Femur (tissue), 1 donor: ENCODE measurements around the gene LRTM2.
A peak's percentile ranks its signal among the peaks of the same experiment; 100 is the strongest.

Experiments
- DNase-seq: peaks from one replicate; pipeline ENCODE4 v3.0.0-alpha.2; 2017

The LRTM2 gene

DNA sequence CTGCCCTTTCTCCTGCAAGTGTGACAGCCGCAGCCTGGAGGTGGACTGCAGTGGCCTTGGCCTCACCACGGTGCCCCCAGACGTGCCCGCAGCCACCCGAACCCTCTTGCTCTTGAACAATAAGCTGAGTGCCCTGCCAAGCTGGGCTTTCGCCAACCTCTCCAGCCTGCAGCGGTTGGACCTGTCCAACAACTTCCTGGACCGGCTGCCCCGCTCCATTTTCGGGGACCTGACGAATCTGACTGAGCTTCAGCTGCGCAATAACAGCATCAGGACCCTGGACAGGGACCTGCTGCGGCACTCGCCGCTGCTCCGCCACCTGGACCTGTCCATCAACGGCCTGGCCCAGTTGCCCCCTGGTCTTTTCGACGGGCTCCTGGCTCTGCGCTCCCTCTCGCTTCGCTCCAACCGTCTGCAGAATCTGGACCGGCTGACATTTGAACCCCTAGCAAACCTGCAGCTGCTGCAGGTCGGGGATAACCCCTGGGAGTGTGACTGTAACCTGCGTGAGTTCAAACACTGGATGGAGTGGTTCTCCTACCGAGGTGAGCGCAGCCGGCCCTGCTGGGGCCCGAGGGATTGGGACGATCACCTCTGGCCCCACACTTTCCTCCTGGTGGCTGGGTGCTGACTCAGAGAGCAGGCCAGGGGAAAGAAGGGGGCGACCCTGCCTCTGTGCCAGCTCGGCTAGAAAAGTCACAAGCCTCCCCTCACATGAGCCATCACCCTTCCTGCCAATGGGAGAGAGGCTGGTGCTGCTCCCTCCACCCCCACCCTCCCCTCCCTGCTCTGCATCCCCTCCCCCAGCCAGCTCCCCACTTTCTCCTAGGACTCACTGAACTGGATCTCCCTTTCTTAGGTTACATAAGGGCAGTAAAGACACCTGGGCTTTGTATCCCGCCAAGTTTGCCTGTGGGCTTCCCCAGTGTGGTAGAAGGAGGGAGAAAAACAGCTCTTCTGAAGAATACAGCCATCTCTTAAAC, 10.9 kb downstream of the LRTM2 start:
- DNase-seq: peak; percentile 85

GRCh38 chr12:1832801-1833595, 12.6 kb downstream of the LRTM2 start:
- no peak for DNase-seq

DNA sequence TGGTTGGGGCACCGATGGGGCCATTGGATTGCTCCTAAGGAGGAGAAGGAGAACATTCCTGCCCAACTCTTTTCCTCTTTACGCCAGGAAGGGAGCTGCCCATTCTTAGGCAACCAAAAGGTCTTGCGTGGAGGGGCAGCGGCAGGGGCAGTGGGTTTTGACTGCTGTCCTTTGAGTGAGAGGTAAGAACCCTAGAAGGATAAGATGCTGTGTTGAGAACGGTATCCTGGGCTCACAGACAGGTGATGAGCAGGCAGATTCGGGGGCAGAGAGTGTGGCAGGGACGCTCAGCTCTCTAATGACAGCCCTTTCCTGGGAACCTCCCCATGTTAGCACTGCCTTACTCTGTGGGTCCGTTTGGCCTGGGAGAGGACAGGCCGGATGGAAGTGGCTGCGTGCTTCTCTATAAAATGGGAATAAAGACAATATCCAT, 13.2 kb downstream of the LRTM2 start:
- no peak for DNase-seq

DNA sequence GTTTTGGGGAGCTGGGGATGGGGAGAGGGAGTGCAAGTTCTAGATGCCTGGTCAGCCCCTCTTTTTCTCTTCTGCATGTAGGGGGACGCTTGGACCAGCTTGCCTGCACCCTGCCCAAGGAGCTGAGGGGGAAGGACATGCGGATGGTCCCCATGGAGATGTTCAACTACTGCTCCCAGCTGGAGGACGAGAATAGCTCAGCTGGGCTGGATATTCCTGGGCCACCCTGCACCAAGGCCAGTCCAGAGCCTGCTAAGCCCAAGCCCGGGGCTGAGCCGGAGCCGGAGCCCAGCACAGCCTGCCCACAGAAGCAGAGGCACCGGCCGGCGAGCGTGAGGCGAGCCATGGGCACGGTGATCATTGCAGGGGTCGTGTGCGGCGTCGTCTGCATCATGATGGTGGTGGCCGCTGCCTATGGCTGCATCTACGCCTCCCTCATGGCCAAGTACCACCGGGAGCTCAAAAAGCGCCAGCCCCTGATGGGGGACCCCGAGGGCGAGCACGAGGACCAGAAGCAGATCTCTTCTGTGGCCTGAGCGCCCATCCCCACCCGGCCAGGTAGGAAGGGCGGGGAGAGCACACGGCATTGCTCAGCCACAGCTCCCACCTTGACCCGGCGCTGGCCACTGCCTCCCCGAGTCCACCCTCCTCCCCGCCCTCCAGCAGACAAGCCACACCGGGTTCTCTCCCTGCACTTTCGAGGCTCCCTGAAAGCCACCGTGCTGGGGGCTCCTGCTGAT, 14.0 kb downstream of the LRTM2 start:
- DNase-seq: no peak

DNA sequence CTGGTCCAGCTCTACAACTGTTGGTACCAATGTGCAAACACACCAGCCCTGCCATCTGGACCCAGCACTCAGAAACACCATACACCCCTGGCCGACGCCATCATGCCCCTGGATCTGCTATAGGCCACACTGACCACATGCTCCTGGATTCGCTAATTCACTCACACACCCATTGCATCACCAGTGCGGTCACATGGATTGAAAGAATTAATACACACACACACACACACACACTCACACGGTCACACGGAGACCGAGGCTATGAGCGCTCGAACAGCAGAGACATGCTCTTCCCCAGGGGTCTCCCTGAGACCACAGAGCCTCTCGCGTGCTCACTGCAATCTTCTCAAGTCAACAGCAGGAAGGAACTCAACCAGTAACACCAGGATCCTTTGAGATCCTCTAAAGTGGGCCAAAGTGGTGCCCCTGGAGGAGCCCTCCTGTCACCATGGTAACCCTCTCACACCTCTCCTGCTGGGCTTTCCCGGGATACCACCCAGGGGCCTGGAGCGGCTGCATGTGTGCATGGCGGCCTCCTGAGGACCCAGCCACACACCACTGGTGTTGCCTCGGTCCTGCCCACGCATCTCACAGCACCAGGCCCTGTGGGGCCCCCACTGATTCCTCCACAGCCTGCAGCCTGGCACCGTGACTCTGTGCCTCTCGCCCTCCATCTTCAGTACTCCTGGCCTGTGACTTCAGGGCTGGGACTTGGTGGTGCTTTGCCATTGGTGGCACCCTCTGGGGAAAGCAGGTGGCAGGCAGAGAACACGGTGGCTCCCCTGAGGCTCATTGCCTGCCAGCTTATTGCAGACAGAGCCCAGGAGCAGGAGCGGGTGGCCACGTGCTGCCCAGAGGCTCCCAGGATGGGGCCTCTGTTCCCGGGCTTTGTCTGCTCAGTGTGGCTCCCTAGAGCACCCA, 15.1 kb downstream of the LRTM2 start:
- DNase-seq: no peak

GRCh38 chr12:1836241-1836803, 16.0 kb downstream of the LRTM2 start:
- DNase-seq: no peak

DNA sequence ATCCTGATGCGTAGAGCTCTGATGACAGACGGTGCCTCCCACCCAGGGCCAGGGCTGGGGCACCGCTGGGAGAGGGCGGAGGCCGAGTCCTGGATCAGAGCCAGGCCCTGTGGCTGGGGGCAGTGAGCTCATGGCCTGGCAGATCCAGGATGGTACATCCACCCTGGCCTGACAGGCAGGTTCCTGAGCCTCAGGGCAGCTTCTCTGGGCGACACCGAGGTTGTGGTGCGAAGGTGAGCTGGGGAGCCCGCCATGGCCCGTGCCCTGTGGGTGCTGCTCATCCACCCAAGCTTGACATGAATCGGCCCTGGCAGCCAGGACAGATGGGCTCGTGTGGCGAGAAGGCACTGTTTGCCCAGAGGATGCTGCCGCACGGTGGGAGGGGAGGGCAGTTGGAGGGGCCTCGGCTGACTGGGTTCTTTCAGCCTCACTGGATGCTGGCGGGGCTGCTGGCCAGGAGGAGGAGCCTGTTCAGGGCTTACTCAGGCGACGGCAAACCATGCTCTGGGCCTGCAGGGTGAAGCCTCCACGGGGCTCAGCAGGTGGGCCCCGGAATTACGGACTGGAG, 16.6 kb downstream of the LRTM2 start:
- DNase-seq: no peak

- no peak for DNase-seq
Measured at GRCh38 chr12:1837541-1838204, 17.3 kb downstream of the LRTM2 start.

GRCh38 chr12:1838205-1838993, 18.0 kb downstream of the LRTM2 start:
- DNase-seq: no peak

GRCh38 chr12:1838994-1839365, 18.6 kb downstream of the LRTM2 start:
- DNase-seq: no peak

GRCh38 chr12:1839464-1839863, 19.1 kb downstream of the LRTM2 start:
- no peak for DNase-seq

- DNase-seq: no peak
Measured at GRCh38 chr12:1839956-1840951, 19.9 kb downstream of the LRTM2 start.

DNA sequence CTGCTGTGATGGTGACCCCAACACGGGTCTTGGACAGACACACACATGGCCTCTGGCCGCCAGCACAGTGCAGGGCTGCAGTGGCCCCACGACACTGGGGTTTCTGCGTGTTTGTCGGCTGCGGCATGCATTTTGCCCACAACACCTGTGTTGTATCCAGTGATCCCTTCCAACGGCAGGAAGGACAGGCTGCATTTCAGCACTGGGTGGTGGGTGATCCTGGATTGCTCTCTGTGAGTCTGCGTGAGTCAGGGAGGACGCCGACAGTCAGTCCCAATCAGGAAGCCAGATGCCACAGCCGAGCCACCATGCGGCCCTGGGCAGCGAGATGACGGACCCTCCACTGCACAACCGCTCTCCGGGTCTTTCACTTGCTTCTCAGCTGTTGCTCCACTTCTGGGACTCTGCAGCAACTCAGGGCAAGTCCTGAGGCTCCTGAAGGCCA, 20.6 kb downstream of the LRTM2 start:
- DNase-seq: no peak

- DNase-seq: no peak
Measured at GRCh38 chr12:1841586-1842182, 21.3 kb downstream of the LRTM2 start.

DNA sequence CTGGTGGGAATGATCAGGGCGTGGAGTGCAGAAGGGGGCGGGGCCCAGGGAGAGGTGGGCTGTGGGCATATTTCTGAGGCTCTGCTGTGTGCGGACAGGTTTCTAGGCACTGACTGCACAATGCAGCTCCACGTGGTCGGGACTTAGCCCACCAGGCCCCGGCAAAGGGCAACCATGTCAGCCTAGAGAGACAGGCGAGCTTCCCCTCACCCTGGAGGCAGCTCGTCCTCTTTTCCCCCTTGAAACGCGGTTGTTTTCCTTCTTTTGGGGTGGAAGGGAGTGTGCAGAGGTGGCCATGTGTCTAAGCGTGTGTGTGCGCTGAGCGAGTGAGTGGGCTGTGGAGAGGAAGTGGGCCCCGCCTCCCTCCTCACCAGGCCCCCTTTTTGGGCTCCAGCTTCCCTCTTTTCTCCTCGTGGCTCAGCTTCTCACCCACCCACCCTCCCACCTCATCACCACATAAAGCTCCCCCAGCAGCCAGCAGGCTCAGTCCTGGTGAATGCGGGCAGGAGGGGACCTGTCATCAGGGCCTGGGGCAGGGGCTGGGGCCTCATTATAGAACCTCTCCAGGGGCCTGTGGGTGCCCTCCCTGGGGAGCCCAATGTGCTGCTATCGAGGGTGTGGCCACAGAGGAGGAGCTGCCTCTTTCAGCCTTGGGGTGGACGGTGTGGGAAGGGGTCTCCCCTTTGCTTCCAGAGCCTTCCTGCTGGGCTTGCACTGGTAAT, 22.0 kb downstream of the LRTM2 start:
- no peak for DNase-seq

GRCh38 chr12:1842905-1843640, 22.7 kb downstream of the LRTM2 start:
- peak; percentile 7 for DNase-seq

GRCh38 chr12:1843641-1844005, 23.3 kb downstream of the LRTM2 start:
- DNase-seq: no peak
